Activated CD8-positive, alpha-beta memory T cell treated with anti-CD3 and anti-CD28 coated beads for 24 hours (primary cell): ENCODE results near the gene DHRS1.

Source experiments
- DNase-seq: peaks from one replicate; pipeline ENCODE4 v3.0.0-alpha.2; 2020

The DHRS1 gene

GRCh38 chr14:24243336-24243836, 56.2 kb downstream of the DHRS1 start:
- no peak for DNase-seq

GRCh38 chr14:24241829-24242443, 57.6 kb downstream of the DHRS1 start:
- DNase-seq = no peak
